GM04503 (cell line): ENCODE data around the gene NETO2.
A peak's percentile ranks its signal among the peaks of the same experiment; 100 is the strongest.
"Not testable (repeated sequence)": the region's sequence is repeated elsewhere in the genome, so short reads cannot be mapped to it uniquely, and the experiment has no call there.

Source experiments
- DNase-seq: peaks from one replicate; pipeline ENCODE4 v3.0.0-alpha.2; 2012; ENCODE audit warnings: low read depth

NETO2 gene

GRCh38 chr16:47143677-47144558 is at the start of gene NETO2:
Gene NETO2 (minus strand): TSS chr16:47143945. CDS start chr16:47143612, 333 bp downstream.
- no peak for DNase-seq

DNA sequence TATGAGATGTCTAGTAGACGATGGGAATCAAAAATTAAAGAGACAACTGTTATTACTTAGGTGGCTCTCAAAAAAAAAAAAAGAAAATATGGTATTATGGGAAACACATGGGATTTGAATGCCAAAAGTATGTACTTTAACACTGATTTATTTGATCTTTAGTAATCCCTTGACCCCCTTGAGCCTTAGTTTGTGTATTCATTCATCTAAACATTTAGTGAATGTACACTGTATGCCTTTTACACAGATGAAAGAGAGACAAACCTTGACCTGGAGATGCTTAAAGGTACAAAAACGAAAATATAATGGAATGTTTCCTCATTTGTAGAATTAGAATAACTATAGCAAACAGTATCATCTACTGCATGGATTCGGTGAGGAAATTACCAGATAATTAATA is 38.6 kb upstream of the NETO2 start:
- no peak for DNase-seq

- DNase-seq, result not testable (repeated sequence)
Measured at GRCh38 chr16:47181066-47181465, 37.3 kb upstream of the NETO2 start.

DNA sequence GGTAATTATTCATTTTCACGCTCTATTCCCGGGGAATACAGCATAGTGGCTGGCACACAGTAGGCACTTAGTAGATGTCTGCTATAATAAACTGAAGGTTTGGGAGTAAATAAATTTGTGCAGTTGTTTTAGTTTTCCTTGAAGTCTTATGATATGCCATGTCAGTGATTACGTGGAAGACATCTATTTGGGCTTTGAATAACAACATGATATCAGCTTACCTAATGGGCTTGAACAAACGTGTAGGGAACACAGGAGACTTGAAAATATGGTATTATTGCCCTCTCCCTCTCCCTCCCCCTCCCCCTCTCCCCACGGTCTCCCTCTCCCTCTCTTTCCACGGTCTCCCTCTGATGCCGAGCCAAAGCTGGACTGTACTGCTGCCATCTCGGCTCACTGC is 36.3 kb upstream of the NETO2 start:
- DNase-seq, result no peak

- DNase-seq, result no peak
Measured at GRCh38 chr16:47175152-47175551, 31.4 kb upstream of the NETO2 start.

GRCh38 chr16:47162670-47163420 is 19.1 kb upstream of the NETO2 start:
- no peak for DNase-seq

DNA sequence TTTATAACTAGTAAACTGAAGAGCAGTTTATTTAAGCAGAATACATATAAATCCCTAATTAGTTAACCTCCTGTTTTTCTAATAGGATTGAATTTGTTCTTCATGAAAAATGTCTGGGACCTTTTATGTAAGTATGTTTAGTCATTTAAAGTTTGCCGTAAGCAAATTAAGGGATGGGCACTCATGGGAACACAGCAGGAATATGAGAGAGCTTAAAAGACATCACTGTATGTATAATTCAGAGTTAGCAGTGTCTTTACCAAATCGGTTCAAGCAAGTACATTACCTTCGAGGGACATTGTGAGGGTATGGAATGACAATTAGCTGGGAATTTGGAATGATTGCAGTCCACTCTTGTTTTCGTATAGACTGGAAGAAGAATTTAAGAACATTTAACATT is 17.7 kb upstream of the NETO2 start:
- no peak for DNase-seq

DNA sequence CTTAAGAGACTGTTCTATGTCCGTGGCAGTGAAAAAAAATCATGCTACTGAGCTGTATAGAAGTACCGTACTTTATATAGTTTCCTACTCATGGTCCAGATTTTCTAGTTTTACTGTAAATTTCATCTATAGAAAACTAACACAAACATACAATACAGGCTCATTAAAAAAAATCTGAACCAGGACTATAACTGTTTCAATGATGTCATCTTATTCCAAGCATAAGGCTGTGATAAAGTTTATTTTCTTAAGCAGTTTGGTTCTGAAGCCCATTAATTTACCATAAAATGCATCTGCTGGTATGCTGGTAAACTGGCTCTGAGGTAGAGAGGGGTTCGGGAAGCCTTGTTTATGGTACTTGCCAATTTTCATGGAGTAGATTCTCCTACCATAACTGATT is 16.7 kb upstream of the NETO2 start:
- no peak for DNase-seq

GRCh38 chr16:47158992-47159391 is 15.2 kb upstream of the NETO2 start:
- no peak for DNase-seq

DNA sequence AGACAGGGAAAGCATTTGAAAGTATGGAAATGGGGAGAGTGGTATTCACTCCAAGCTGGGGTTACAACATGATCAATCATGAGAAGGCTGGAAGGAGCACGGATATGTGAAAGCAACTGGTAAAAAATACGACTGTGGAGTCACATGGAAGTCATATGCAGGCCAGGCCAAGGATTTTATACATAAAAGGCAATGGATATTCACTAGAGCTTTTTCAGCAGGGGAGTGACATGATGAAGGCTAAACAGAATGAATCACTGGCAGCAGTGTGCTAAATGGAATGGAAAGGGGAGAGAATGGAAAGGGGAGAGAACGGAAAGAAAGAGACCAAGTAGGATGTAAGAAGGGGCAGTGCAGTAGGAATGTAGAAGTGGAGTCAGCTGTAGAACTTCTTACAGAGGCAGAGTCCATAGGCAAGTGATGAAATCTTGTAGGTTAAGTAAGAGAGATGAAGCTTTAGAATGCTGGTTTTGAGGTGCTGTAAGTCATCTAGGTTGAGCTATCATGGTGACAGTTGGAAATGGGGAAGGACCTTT is 13.0 kb upstream of the NETO2 start:
- no peak for DNase-seq

DNA sequence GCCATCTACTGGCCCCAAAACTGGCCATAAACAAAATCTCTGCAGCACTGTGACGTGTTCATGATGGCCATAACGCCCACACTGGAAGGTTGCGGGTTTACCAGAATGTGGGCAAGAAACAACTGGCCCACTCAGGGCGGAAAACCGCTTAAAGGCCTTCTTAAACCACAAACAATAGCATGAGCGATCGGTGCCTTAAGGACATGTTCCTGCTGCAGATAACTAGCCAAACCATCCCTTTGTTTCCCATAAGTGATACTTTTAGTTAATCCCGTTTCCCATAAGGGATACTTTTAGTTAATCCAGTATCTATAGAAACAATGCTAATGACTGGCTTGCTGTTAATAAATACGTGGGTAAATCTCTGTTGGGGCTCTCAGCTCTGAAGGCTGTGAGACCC is 8.8 kb upstream of the NETO2 start:
- not testable (repeated sequence) for DNase-seq

DNA sequence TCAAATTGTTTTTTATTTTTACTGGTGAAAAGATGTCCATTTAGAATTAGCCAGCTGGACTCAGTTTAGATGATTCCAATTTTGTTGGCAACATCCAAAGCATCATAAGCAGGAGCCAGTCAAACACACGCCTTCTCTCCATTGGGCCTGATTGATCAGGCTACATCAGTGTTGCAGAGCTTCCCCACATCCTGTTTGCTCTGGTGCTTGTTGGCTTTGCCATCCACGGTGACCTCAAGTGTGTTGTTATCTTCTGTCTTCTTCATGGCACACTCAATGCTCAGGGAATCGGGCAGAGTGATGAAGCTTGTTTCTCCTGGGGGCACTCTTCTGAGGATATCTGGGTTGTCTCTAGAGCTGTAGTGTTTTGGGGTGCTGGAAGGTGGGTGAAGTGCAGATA is 6.3 kb upstream of the NETO2 start:
- no peak for DNase-seq

- no peak for DNase-seq
Measured at GRCh38 chr16:47144559-47144877, 773 bp upstream of the NETO2 start.

DNA sequence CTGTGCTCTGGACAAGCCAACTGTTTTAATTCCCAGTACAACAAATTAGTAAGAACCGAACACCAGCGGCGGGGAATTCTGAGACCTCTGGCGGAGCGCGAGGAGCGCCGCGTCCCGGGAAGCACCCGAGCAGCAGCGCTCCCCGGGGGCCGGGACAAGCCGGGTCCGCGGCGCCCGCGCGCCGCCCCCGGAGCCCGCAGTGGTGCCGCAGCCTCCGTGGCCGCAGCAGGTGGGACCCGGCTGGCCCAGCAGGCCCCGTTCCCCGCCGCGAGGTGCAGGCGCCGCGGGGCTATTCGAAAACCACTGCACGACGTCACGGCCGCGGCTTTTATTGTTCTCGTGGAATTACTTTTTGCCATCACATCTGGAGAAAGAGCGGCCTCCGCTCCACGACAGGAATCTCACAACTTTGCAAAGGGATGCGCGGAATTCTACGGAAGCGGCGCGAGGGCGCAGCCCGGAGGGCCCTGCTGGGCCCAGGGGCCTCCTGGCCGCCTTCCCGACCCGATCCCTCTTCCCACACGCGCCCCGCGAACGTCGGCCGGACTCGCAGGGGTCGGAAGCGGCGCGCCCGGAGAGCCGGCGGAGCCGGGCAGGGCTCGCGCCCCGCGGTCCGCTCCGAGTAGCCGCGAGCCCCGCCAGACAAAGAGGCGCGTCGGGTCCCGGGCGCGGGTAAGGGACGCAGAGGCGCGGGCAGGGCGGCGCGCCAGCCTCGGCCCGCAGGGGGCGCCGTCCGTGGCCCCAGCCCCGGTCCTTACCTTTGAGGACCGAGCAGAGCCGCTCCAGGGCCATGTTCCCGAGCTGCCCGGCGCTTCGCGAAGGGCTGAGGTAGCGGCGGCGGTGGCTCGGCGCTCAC is 696 bp downstream of the NETO2 start:
- DNase-seq, result no peak

- DNase-seq, result no peak
Measured at GRCh38 chr16:47142486-47142820, 1.3 kb downstream of the NETO2 start.

- peak; percentile 28 for DNase-seq
Measured at GRCh38 chr16:47141773-47142485, 1.8 kb downstream of the NETO2 start.

DNA sequence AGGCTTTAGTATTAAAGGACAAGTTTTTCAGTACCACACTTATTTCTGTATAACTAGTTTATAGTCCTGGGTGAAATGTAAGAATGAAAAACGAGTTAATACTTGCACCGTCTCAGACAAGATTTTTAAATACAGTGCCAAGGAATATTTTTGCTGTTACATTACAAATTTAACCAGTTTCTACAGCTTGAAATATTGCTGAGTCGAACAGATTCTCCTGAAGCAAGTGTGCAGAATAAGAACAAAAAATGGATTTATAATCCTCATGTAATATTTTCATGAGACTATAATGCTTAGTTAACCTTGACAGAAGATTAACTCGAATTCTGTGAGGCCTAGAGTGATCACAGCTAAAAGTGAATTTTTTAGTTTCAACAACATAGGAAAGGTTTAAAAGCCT is 3.1 kb downstream of the NETO2 start:
- no peak for DNase-seq

- DNase-seq, result no peak
Measured at GRCh38 chr16:47139561-47140185, 4.1 kb downstream of the NETO2 start.

GRCh38 chr16:47137925-47138324 is 5.8 kb downstream of the NETO2 start:
- DNase-seq, result not testable (repeated sequence)

DNA sequence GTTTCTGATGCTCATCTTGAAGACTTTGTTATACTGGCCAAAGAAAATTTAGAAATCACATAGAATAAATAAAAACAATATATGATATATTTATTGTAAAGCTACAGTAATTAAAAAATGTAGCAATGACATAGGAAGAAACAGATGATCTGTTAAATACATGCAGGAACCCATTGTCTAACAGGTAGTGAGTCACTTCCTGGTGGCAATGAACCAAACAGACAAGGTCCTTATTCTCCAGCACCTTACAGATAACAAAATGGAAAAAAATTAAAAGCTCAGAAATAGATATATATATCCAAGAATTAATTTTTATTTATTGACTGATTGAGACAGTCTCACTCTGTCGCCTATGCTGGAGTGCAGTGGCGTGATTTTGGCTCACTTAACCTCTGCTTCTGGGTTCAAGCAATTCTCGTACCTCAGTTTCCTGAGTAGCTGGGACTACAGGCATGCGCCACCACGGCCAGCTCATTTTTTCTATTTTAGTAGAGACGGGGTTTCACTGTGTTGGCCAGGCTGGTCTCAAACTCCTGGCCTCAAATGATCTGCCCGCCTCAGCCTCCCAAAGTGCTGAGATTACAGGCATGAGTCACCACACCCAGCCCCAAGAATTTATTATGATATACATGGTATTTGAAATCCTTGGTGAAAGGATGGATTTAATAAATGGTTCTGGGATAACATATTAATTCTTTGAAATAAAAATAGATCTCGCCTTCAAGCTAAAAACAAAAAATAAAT is 7.5 kb downstream of the NETO2 start:
- DNase-seq, result no peak

DNA sequence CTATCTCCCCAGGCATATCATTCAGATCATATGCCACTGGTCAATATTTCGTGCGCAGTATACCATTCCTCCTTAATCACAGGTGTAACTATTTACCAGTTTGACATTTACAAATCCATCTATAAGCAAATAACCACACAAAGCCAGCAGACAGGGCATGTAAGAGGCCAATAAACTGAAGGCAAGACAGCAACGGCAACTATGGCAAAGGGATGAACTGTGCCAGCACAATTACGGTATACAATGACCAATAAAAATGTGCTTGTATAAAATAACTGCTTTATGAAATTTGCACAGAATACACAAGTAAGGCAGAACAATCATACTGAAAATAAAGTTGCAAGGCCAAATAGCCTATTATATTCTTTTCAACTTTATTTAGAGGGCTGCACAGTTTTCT is 9.2 kb downstream of the NETO2 start:
- no peak for DNase-seq
